ENCODE data around the gene FAM222A.
"Not testable (repeated sequence)": the region's sequence is repeated elsewhere in the genome, so short reads cannot be mapped to it uniquely, and the experiment has no call there.

FAM222A gene

GRCh38 chr12:109693653-109694600, 19.7 kb upstream of the FAM222A start:
- no peak for DNase-seq (ENCODE audit: low read depth in 2 of 3, low spot score in 1 of 3)

DNA sequence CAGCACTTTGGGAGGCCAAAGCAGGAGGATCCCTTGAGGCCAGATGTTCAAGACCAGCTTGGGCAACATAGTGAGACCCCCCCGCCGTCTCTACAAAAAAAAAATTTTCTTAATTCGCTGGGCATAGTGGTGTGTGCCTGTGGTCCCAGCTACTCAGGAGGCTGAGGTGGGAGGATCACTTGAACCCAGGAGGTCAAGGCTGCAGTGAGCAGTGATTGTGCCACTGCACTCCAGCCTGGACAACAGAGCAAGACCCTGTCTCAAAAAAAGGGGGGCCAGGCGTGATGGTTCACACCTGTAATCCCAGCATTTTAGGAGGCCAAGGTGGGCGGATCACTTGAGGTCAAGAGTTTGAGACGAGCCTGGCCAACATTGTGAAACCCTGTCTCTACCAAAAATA, 19.0 kb upstream of the FAM222A start:
- not testable (repeated sequence) for DNase-seq (ENCODE audit: low read depth in 2 of 3, low spot score in 1 of 3)

- DNase-seq (ENCODE audit: low read depth in 2 of 3, low spot score in 1 of 3), result no peak
Measured at GRCh38 chr12:109695416-109695815, 18.2 kb upstream of the FAM222A start.

DNA sequence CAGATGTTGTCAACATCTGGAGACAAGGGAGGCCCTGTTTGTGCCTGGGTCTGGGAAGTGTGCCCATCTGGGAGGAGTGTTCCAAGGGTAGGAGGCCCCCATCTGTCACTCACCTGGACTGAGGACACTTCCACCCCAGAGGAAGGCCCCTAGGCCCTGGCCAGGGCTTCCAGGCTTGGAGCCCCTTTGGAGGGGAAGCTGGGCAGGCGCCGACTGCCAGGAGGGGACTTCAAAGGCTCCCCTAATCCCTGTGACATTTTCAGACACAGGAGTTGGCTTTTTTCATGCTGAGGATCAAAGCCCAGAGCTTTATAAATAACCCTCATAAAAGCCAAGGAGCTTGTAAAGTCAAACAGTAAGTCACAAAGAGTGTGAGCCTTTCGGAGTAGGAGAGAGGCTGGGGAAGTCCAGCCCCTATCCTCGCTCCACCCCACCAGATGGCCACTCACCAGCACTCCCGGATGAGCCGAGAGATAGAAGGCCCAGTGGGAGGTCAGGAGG, 17.6 kb upstream of the FAM222A start:
- no peak for DNase-seq (ENCODE audit: low read depth in 2 of 3, low spot score in 1 of 3)

- no peak for DNase-seq (ENCODE audit: low read depth in 2 of 3, low spot score in 1 of 3)
Measured at GRCh38 chr12:109696485-109697269, 16.9 kb upstream of the FAM222A start.

- DNase-seq (ENCODE audit: low read depth in 2 of 3, low spot score in 1 of 3), result no peak
Measured at GRCh38 chr12:109697270-109697553, 16.4 kb upstream of the FAM222A start.

- DNase-seq (ENCODE audit: low read depth in 2 of 3, low spot score in 1 of 3), result no peak
Measured at GRCh38 chr12:109697877-109698468, 15.7 kb upstream of the FAM222A start.

DNA sequence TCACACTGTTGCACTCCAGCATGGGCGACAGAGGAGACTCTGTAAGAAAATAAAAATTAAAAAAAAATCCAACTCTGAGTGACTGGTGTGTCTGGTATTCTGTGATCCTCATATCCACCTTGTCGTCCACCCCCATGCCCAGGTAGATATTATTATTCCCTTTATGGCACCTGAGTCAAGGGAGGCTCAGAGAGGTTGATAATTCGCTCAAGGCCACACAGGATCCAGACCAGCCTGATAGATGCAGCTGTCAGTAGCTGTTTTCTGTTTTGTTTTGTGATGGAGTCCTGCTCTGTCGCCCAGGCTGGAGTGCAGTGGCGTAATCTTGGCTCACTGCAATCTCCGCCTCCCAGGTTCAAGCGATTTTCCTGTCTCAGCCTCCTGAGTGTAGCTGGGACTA, 14.8 kb upstream of the FAM222A start:
- DNase-seq (ENCODE audit: low read depth in 2 of 3, low spot score in 1 of 3), result no peak

DNA sequence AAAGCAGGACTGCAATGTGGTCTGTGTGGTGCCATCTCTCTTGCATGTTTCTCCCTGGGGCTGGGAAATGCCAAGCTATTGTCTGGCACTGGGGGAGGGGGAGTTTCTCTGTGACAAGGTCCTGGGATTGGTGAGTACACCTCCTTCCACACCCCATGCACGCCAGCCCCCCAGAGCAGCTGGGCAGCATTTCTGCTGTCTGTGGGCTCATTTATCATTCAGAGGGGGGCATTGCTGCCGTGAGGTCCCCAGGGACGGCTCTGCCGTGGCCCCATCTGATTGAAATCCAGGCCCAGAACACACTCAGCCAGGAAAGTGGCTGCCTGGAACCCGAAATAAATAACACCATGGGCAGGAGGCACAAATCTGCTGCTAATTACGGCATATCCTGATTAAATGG, 12.6 kb upstream of the FAM222A start:
- DNase-seq (ENCODE audit: low read depth in 2 of 3, low spot score in 1 of 3), result no peak

DNA sequence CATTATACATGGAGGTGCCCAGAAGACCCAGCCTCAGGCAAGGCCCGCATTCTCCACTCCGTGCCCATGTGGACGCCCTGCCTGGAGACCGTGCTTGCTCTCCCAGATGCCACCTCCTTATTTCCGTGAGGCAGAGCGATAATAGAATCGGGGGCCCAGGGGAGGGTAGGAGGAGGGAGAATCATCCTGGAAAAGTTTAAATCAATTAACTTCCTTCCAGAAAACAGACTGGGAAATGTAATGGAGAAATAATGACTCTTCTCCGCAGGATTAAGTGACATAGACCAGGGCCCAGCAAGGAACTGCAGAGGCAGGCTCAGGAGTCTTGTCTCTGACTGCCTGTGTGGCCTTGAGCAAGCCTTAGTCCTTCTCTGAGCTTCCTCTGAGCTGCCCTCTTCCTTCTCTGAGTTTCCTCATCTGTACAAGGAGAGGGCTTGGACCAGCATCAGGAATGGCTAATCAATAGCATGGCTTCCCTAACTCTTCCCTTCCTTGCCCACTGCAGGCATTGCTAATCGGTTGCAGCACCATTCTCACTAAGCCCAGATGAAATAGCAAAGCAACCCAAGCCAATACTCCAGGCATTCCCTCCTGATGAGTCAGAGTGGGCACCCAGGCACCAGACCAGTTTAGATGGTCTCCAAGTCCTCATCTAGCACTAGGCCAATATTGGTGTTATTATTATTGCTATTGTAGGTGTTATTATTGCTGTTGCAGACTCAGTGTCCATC, 11.3 kb upstream of the FAM222A start:
- DNase-seq (ENCODE audit: low read depth in 2 of 3, low spot score in 1 of 3), result no peak

DNA sequence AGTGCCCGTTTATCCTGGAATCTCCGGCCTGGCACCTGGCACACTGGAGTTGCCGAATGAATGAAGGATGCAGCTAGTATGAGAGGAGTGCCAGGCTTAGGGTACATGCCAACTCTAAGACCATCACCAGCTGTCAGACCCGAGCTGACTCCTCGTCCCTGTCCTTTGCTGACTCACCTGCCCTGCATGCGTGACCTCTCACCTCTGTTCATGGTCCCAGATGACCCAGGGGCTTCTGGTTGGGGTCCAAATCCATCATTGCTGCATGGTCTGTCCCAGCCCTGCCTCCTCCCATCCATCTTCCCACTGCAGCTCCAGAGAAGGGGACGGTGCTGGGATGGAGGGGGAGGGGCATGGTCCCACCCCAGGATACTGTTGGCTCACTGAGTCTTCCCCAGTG, 9.9 kb upstream of the FAM222A start:
- no peak for DNase-seq (ENCODE audit: low read depth in 2 of 3, low spot score in 1 of 3)

DNA sequence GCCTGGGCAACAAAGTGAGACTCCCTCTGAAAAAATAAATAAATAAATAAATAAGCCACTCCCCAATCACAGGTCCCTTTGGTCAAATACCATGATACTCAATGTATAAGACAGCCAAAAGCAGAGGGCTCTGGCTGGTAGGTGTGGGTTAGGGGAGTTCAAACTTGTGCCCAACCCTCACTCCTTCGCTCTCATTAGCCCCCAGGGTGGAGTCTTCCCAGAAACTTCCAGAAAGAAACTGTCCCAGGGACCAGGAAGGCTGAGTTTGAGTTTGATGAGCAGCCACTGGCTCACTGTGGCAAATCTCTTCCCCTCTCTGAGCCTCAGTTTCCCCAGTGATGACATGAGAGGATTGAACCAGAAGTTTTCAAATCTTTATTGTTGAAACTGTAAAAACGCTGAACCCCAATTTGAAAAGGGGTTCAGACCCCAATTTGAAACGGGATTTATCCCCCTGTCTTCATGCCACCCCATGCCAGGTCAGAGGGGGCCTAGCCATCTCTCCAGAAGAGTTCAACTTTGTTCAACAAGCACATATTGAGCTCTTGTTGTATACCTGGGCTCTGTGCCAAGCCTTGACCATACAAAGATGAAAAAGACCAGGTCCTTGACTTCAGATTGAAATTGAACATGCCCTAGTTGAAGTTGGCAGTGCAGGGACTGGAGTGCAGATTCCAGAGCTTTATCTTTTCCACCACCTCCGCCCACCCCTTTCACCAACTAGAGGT, 9.1 kb upstream of the FAM222A start:
- no peak for DNase-seq (ENCODE audit: low read depth in 2 of 3, low spot score in 1 of 3)

DNA sequence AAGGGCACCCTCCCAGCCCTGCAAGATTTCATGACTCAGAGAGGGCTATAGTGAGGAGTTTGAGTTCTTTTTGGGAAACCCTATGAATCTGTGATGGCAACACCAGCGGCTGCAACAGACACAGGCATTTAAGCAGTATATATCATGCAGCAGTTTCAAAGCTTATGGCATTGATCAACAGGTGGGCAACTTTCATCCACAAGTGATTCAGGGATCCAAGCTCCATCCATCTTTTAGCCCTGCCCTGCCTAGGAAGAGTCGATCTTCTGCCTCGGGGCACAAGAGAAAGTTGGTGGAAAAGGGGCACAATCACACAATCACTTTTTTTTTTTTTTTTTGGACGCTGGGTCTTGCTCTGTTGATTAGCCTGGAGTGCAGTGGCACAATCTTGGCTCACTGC, 8.3 kb upstream of the FAM222A start:
- DNase-seq (ENCODE audit: low read depth in 2 of 3, low spot score in 1 of 3), result no peak

DNA sequence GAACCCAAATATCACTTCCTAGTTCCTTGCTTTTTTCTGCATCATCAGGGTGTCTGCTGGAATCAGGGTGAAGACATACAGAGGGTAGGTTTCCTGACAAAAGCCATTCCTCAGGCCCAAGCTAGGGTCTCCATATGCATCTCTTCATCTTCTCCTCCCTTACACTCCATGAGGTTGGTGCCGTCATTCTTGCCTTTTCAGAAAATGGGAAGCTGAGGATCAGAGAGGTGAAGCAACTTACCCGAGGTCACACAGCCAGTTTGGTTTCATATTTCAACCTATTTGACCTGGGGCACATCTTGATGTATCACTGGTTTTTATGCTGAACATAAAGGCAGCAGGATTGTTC, 7.3 kb upstream of the FAM222A start:
- DNase-seq (ENCODE audit: low read depth in 2 of 3, low spot score in 1 of 3), result no peak

DNA sequence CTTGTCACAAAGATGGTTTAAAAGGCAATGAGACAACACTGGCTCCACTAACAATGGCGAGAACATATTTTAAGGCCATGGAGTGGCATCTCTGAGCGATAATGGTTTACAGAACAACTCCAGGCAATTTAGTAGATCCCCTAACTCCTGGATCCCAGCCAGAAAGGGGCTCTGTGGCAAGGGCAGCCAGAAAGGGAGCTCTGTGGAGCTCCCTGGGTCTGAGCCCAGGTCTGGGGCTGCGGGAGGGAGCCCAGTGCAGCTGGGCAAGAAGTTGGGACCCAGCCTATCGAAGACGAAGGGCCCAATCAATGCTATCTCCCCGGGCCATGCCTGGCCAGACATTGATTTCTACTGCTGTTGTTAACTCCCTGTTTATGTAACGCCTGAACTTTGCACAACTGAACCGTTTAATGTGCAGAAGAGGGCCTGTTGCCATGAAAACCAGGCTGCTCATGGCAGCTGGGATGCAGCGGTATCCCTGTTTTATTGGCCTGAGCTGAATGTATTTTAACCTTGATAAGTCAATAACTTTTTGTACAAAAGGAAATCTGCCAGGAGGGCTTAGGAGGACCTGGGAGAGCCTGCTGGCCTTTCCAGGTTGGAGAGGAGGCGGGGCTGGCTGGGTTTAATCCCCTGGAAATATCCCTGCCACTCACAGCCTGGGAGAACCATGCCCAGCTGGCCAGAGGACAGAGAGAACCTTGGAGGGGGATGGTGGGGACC, 6.7 kb upstream of the FAM222A start:
- no peak for DNase-seq (ENCODE audit: low read depth in 2 of 3, low spot score in 1 of 3)

- no peak for DNase-seq (ENCODE audit: low read depth in 2 of 3, low spot score in 1 of 3)
Measured at GRCh38 chr12:109707470-109707821, 6.2 kb upstream of the FAM222A start.

DNA sequence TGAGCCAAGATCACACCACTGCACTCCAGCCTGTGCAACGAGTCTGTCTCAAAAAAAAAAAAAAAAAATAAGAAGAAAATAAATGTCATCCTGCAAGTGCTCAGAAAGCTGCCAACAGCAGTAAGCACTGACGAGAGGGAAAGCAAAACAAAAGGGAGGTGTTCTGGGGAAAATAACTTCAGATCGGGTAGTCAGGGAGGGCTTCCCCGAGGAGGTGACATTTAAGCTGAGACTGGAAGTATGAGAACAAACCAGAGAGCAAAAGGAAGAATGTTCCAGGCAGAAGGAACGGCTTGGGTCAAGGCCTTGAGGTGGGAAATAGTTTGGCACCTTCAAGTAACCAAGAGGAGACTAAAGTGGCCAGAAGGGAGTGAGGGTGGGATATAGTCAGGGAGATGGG, 4.7 kb upstream of the FAM222A start:
- DNase-seq (ENCODE audit: low read depth in 2 of 3, low spot score in 1 of 3), result no peak

DNA sequence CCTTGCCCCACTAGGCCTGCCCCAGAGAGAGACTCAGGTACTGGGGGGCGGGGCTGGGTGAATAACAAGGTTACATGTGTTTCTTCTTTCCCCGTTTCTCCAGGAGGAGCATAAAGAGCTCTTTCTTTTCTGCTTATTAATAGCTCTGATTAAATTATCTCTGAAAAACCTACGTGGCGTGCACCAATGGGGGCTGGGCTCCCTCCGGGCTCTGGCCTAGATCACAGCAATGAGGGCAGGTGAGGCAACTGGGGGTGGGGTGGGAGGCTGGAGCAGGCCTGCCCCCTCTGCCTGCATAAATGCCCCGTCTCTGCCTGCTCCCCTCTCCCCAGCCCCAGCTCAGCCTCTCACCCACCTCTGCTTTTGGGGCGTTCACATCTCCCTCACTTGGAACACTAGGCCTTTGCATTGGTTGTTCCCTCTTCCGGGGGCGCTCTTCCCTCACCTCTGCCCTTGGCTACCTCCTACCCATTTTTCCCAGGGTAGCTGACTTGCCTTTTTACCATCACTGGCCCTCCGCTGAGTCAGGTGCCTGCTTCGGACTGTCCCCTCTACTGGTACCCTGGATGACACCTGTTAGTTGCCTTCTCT, 4.1 kb upstream of the FAM222A start:
- no peak for DNase-seq (ENCODE audit: low read depth in 2 of 3, low spot score in 1 of 3)

- DNase-seq (ENCODE audit: low read depth in 2 of 3, low spot score in 1 of 3), result no peak
Measured at GRCh38 chr12:109710205-109710746, 3.3 kb upstream of the FAM222A start.

All from stimulated activated CD4-positive, alpha-beta T cell treated with anti-CD3 and anti-CD28 coated beads, Interleukin-12 subunit alpha, Interleukin-12 subunit beta, amount 100 ng/mL, for 48 hours (primary cell).